ENCODE measurements around the gene PRSS27. TPM values are rescaled to one million over a fixed set of nuclear protein-coding genes. Genes with fewer than 3 reads are reported as not detected.

PRSS27 gene
- total RNA-seq, 1 donor from 2014 or later = 6.6 TPM

GRCh38 chr16:2712546-2712945, 7.5 kb downstream of the PRSS27 start:
- TF ChIP-seq CTCF (IDR thresholded peaks at IDR 0.05; ENCODE audit: unreplicated experiment) = no peak
- Mint-ChIP-seq H3K9me3 (ENCODE audit: low read depth) (no peaks in the 10 kb centered on the region), H3K4me1 (ENCODE audit: low read depth) (no peaks in the 10 kb centered on the region), H3K36me3 (ENCODE audit: insufficient read depth) (no peaks in the 10 kb centered on the region), H3K27me3 (peaks cover 12% of the 10 kb centered on the region), H3K27ac (no peak overlapping the region), H3K4me3 (ENCODE audit: low read depth) (no peak overlapping the region)
- DNase-seq (ENCODE audit: low spot score, unreplicated experiment) = no peak

- Mint-ChIP-seq H3K4me3 (ENCODE audit: low read depth) (no peak overlapping the region), H3K4me1 (ENCODE audit: low read depth) (no peaks in the 10 kb centered on the region), H3K27ac (no peak overlapping the region), H3K36me3 (ENCODE audit: insufficient read depth) (no peaks in the 10 kb centered on the region), H3K9me3 (ENCODE audit: low read depth) (no peaks in the 10 kb centered on the region), H3K27me3 (peaks cover 12% of the 10 kb centered on the region)
- no peak for TF ChIP-seq CTCF (IDR thresholded peaks at IDR 0.05; ENCODE audit: unreplicated experiment)
- DNase-seq (ENCODE audit: low spot score, unreplicated experiment) = no peak
Observed at GRCh38 chr16:2712063-2712441, 8.0 kb downstream of the PRSS27 start.

- Mint-ChIP-seq H3K4me3 (ENCODE audit: low read depth) (no peak overlapping the region), H3K4me1 (ENCODE audit: low read depth) (no peaks in the 10 kb centered on the region), H3K36me3 (ENCODE audit: insufficient read depth) (no peaks in the 10 kb centered on the region), H3K27ac (no peak overlapping the region), H3K9me3 (ENCODE audit: low read depth) (no peaks in the 10 kb centered on the region), H3K27me3 (peaks cover 12% of the 10 kb centered on the region)
- no peak for DNase-seq (ENCODE audit: low spot score, unreplicated experiment)
- no peak for TF ChIP-seq CTCF (IDR thresholded peaks at IDR 0.05; ENCODE audit: unreplicated experiment)
Observed at GRCh38 chr16:2711370-2712062, 8.5 kb downstream of the PRSS27 start.

- no peak for DNase-seq (ENCODE audit: low spot score, unreplicated experiment)
- Mint-ChIP-seq H3K9me3 (ENCODE audit: low read depth) (no peaks in the 10 kb centered on the region), H3K36me3 (ENCODE audit: insufficient read depth) (no peaks in the 10 kb centered on the region), H3K27me3 (peaks cover 7% of the 10 kb centered on the region), H3K27ac (no peak overlapping the region), H3K4me1 (ENCODE audit: low read depth) (no peaks in the 10 kb centered on the region), H3K4me3 (ENCODE audit: low read depth) (no peak overlapping the region)
- TF ChIP-seq CTCF (IDR thresholded peaks at IDR 0.05; ENCODE audit: unreplicated experiment) = no peak
Observed at GRCh38 chr16:2710711-2711231, 9.3 kb downstream of the PRSS27 start.

- Mint-ChIP-seq H3K36me3 (ENCODE audit: insufficient read depth) (no peaks in the 10 kb centered on the region), H3K27ac (no peak overlapping the region), H3K9me3 (ENCODE audit: low read depth) (no peaks in the 10 kb centered on the region), H3K4me1 (ENCODE audit: low read depth) (no peaks in the 10 kb centered on the region), H3K27me3 (peaks cover 7% of the 10 kb centered on the region), H3K4me3 (ENCODE audit: low read depth) (no peak overlapping the region)
- DNase-seq (ENCODE audit: low spot score, unreplicated experiment) = no peak
- TF ChIP-seq CTCF (IDR thresholded peaks at IDR 0.05; ENCODE audit: unreplicated experiment) = no peak
Observed at GRCh38 chr16:2710021-2710710, 9.9 kb downstream of the PRSS27 start.

All from progenitor cell of endocrine pancreas (in vitro differentiated cells).